DND-41 (cell line): ENCODE measurements around the gene RASAL2.

Experiments used
- EZH2 ChIP-seq: IDR thresholded peaks from 3 replicates; pipeline ENCODE4 v1.6.1; 2012; ENCODE audit warnings: borderline replicate concordance, low read depth, mild to moderate bottlenecking, moderate library complexity, low read length, inconsistent platforms; ENCODE audit not compliant: severe bottlenecking
- TF ChIP-seq, protein P1 (sequence below): IDR thresholded peaks from 2 replicates; pipeline ENCODE4 v1.5.1; 2012; ENCODE audit warnings: borderline replicate concordance, low read length, moderate library complexity, mild to moderate bottlenecking; ENCODE audit not compliant: poor library complexity, severe bottlenecking; ENCODE audit errors: extremely low read depth

DNA sequence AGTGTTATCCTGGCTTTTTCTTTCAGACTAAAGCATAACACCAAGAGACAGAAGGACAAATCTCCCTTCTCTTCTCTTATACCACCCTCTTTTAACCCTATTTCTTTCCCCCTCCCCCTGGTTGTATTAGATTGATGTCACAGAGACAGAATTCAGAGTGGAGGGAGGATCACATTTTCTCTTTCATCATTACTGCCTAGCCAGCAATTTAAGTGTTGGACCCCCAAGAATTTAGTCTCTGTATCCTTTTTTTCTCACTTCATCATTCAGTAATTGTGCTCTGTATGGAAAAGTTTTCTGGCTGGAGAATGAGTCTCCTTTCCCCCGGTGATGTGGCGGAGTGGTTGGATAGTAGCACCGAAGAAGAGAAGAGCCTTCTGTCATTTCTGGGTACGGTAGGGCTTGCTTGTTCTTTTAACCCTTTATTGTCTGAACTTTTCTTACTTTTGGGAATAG, 278.1 kb downstream of the RASAL2 start:
- no peak for TF ChIP-seq EZH2
- TF ChIP-seq, protein P1, sequence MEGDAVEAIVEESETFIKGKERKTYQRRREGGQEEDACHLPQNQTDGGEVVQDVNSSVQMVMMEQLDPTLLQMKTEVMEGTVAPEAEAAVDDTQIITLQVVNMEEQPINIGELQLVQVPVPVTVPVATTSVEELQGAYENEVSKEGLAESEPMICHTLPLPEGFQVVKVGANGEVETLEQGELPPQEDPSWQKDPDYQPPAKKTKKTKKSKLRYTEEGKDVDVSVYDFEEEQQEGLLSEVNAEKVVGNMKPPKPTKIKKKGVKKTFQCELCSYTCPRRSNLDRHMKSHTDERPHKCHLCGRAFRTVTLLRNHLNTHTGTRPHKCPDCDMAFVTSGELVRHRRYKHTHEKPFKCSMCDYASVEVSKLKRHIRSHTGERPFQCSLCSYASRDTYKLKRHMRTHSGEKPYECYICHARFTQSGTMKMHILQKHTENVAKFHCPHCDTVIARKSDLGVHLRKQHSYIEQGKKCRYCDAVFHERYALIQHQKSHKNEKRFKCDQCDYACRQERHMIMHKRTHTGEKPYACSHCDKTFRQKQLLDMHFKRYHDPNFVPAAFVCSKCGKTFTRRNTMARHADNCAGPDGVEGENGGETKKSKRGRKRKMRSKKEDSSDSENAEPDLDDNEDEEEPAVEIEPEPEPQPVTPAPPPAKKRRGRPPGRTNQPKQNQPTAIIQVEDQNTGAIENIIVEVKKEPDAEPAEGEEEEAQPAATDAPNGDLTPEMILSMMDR = no peak
